GM19043 (cell line): ENCODE data around the gene ADH1C.

ENCODE experiments used
- ATAC-seq: cut with Tn5 transposase; IDR thresholded peaks from one replicate; pipeline ENCODE4 v1.9.1; 2021; ENCODE audit warnings: low read depth; ENCODE audit not compliant: unreplicated experiment

The ADH1C gene

GRCh38 chr4:99305638-99306400 is 46.7 kb downstream of the ADH1C start:
- no peak for ATAC-seq

- no peak for ATAC-seq
These were observed 51.0 kb downstream of the ADH1C start for GRCh38 chr4:99301376-99302164.

GRCh38 chr4:99300934-99301333 is 51.6 kb downstream of the ADH1C start:
- no peak for ATAC-seq

GRCh38 chr4:99293357-99293756 is 59.2 kb downstream of the ADH1C start:
- ATAC-seq: no peak

- ATAC-seq: no peak
These were observed 61.4 kb downstream of the ADH1C start, which contains the start of gene ADH1A for GRCh38 chr4:99290848-99291786. ADH1A (minus strand) TSS chr4:99290985; CDS start chr4:99290914, 71 bp downstream.
